K562 (cell line): ENCODE data around the gene ARHGAP30. TPM values are rescaled to one million over a fixed set of nuclear protein-coding genes. Genes with fewer than 3 reads are reported as not detected.

Experiments used
- CTBP1 ChIP-seq: fragments of 450-650 bp; IDR thresholded peaks from 2 replicates; pipeline ENCODE4 v1.6.1; 2016; ENCODE audit warnings: borderline replicate concordance
- GABPB1 ChIP-seq: sonication (generic); formaldehyde crosslinking; IDR thresholded peaks from 2 replicates; pipeline ENCODE4 v1.8.0; 2022; ENCODE audit warnings: mild to moderate bottlenecking, missing genetic modification reagents
- GTF2F1 ChIP-seq: IDR thresholded peaks from 2 replicates; pipeline ENCODE4 v1.6.1; 2011; ENCODE audit warnings: low read depth, low read length, improper control_type of control experiment
- LARP7 ChIP-seq: fragments of 450-650 bp; IDR thresholded peaks from 2 replicates; pipeline ENCODE4 v1.6.1; 2016
- MEF2D ChIP-seq: conservative IDR thresholded peaks from 2 replicates; pipeline ENCODE4 v1.6.1; 2016; ENCODE audit warnings: low read depth, missing genetic modification characterization, missing compliant biosample characterization
- ZNF140 ChIP-seq: fragments of 250-450 bp; sonication (Bioruptor Pico); IDR thresholded peaks from 2 replicates; pipeline ENCODE4 v1.8.0; 2021; ENCODE audit warnings: moderate library complexity, mild to moderate bottlenecking, inconsistent platforms
- ZNF561 ChIP-seq: fragments of 450-650 bp; formaldehyde crosslinking; conservative IDR thresholded peaks from 2 replicates; pipeline ENCODE4 v1.4.0; 2020; ENCODE audit warnings: mild to moderate bottlenecking, moderate library complexity
- ZNF589 ChIP-seq: fragments of 200-800 bp; sonication (Bioruptor generic); IDR thresholded peaks from 2 replicates; pipeline ENCODE4 v1.6.1; 2016; ENCODE audit warnings: low read depth, missing genetic modification characterization, missing compliant biosample characterization
- ZNF695 ChIP-seq: fragments of 450-650 bp; formaldehyde crosslinking; IDR thresholded peaks from 2 replicates; pipeline ENCODE4 v1.4.0; 2020; ENCODE audit warnings: mild to moderate bottlenecking, moderate library complexity
- polyA plus RNA-seq, 8 experiments: library from polyadenylated mRNA; depleted of rRNA in 4 of 8; stranded (reverse) in 5 of 8; unstranded in 3 of 8; fragments of >200 nt; fragmentation: Nextera tagmentation in 2 of 8; fragmentation: Illumina TruSeq in 1 of 8; extraction: Ambion mirVana in 2 of 8; extraction: Trizol in 1 of 8; gene quantifications; 2 replicates each; pipeline versions ENCODE4 v1.2.1 to v1.2.3, GENCODE V29; 2011 to 2014; ENCODE audit warnings: inconsistent platforms in 1 of 8, missing spikeins in 1 of 8
- total RNA-seq, 7 experiments: library from RNA; depleted of rRNA in 6 of 7; stranded (reverse); fragments of >200 nt in 6 of 7; fragmentation: Illumina TruSeq in 2 of 7; extraction: Trizol in 2 of 7; gene quantifications; 2 replicates each; pipeline versions ENCODE4 v1.2.1 to v1.2.3, GENCODE V29; 2011 to 2021; ENCODE audit warnings: low replicate concordance in 1 of 7
- TF ChIP-seq, protein P1 (sequence below): sonication (generic); formaldehyde crosslinking; IDR thresholded peaks from 2 replicates; pipeline ENCODE4 v1.8.1; 2023; ENCODE audit warnings: mild to moderate bottlenecking, missing genetic modification reagents
- TF ChIP-seq, protein P2 (sequence below): sonication (generic); formaldehyde crosslinking; IDR thresholded peaks from 2 replicates; pipeline ENCODE4 v1.8.0; 2022; ENCODE audit warnings: mild to moderate bottlenecking, missing genetic modification reagents
- TF ChIP-seq, protein P3 (sequence below): sonication (generic); formaldehyde crosslinking; IDR thresholded peaks from 2 replicates; pipeline ENCODE4 v1.8.1; 2022; ENCODE audit warnings: missing genetic modification reagents
- TF ChIP-seq, protein P4 (sequence below): fragments of 250-450 bp; sonication (Bioruptor Pico); IDR thresholded peaks from 2 replicates; pipeline ENCODE4 v1.4.0; 2020

The ARHGAP30 gene
- total and polyA plus RNA-seq, 9 of the 15 experiments (the other 6 are each of a cell fraction or from before 2014, with no cell fraction given), result 0.01 to 0.73 (median 0.12) TPM

DNA sequence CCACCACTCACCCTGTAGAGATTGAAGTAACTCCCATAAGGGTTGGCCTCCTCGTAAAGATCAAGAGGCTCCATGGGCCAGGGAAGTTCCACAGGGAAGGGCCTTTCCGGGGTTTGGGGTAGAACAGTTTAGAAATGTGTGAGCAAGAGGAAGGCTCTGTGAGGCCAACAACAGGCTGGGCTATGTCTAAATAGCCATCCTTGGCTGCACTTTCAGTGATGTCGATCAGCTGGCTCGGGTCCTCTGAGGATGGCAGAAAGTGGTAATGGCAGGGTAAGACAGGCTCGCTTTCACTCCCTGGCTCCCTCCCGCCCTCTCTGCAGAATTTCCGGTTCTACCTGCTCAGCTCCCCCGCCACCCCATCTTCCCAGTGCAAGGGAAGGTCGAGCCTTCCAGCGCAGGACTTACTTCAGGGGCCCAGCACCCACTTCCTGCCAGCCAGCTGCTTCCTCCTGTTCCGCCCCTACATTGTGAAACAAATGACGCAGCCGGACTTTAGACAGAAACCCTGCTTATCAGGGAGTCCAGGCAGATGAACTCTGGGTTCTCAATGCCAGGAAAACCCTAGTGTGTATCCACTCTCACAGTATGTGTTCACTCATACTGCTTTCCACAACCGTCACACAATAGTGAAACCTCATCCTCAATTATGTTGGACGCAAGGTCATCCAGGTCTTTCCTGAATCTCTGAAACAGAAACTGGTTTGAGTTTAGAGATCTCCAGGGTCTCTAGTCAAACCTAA, 56.0 kb downstream of the ARHGAP30 start (continued):
- TF ChIP-seq MEF2D (no peak), ZNF695 (no peak), GABPB1 (CRISPR knock-in tag) (peak; percentile 87), ZNF589 (CRISPR knock-in tag) (peak; percentile 93), CTBP1 (peak; percentile 89), LARP7 (no peak), ZNF140 (CRISPR knock-in tag) (no peak), ZNF561 (CRISPR knock-in tag) (no peak), GTF2F1 (no peak)
- TF ChIP-seq, protein P1, sequence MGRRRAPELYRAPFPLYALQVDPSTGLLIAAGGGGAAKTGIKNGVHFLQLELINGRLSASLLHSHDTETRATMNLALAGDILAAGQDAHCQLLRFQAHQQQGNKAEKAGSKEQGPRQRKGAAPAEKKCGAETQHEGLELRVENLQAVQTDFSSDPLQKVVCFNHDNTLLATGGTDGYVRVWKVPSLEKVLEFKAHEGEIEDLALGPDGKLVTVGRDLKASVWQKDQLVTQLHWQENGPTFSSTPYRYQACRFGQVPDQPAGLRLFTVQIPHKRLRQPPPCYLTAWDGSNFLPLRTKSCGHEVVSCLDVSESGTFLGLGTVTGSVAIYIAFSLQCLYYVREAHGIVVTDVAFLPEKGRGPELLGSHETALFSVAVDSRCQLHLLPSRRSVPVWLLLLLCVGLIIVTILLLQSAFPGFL (CRISPR knock-in tag), result no peak
- TF ChIP-seq, protein P2, sequence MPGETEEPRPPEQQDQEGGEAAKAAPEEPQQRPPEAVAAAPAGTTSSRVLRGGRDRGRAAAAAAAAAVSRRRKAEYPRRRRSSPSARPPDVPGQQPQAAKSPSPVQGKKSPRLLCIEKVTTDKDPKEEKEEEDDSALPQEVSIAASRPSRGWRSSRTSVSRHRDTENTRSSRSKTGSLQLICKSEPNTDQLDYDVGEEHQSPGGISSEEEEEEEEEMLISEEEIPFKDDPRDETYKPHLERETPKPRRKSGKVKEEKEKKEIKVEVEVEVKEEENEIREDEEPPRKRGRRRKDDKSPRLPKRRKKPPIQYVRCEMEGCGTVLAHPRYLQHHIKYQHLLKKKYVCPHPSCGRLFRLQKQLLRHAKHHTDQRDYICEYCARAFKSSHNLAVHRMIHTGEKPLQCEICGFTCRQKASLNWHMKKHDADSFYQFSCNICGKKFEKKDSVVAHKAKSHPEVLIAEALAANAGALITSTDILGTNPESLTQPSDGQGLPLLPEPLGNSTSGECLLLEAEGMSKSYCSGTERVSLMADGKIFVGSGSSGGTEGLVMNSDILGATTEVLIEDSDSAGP, result no peak
- TF ChIP-seq, protein P3, sequence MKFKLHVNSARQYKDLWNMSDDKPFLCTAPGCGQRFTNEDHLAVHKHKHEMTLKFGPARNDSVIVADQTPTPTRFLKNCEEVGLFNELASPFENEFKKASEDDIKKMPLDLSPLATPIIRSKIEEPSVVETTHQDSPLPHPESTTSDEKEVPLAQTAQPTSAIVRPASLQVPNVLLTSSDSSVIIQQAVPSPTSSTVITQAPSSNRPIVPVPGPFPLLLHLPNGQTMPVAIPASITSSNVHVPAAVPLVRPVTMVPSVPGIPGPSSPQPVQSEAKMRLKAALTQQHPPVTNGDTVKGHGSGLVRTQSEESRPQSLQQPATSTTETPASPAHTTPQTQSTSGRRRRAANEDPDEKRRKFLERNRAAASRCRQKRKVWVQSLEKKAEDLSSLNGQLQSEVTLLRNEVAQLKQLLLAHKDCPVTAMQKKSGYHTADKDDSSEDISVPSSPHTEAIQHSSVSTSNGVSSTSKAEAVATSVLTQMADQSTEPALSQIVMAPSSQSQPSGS (CRISPR knock-in tag), result no peak
- TF ChIP-seq, protein P4, sequence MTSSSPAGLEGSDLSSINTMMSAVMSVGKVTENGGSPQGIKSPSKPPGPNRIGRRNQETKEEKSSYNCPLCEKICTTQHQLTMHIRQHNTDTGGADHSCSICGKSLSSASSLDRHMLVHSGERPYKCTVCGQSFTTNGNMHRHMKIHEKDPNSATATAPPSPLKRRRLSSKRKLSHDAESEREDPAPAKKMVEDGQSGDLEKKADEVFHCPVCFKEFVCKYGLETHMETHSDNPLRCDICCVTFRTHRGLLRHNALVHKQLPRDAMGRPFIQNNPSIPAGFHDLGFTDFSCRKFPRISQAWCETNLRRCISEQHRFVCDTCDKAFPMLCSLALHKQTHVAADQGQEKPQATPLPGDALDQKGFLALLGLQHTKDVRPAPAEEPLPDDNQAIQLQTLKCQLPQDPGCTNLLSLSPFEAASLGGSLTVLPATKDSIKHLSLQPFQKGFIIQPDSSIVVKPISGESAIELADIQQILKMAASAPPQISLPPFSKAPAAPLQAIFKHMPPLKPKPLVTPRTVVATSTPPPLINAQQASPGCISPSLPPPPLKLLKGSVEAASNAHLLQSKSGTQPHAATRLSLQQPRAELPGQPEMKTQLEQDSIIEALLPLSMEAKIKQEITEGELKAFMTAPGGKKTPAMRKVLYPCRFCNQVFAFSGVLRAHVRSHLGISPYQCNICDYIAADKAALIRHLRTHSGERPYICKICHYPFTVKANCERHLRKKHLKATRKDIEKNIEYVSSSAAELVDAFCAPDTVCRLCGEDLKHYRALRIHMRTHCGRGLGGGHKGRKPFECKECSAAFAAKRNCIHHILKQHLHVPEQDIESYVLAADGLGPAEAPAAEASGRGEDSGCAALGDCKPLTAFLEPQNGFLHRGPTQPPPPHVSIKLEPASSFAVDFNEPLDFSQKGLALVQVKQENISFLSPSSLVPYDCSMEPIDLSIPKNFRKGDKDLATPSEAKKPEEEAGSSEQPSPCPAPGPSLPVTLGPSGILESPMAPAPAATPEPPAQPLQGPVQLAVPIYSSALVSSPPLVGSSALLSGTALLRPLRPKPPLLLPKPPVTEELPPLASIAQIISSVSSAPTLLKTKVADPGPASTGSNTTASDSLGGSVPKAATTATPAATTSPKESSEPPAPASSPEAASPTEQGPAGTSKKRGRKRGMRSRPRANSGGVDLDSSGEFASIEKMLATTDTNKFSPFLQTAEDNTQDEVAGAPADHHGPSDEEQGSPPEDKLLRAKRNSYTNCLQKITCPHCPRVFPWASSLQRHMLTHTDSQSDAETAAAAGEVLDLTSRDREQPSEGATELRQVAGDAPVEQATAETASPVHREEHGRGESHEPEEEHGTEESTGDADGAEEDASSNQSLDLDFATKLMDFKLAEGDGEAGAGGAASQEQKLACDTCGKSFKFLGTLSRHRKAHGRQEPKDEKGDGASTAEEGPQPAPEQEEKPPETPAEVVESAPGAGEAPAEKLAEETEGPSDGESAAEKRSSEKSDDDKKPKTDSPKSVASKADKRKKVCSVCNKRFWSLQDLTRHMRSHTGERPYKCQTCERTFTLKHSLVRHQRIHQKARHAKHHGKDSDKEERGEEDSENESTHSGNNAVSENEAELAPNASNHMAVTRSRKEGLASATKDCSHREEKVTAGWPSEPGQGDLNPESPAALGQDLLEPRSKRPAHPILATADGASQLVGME (CRISPR knock-in tag), result 0 out of 2 replicates have a peak, but pooled peaks have one; percentile 44
